HG03575 (cell line): ENCODE results near the gene STIMATE.

Experiments used
- ATAC-seq: cut with Tn5 transposase; IDR thresholded peaks from one replicate; pipeline ENCODE4 v1.9.1; 2021; ENCODE audit not compliant: unreplicated experiment, insufficient number of reproducible peaks, low FRiP score; ENCODE audit errors: extremely low read depth

The STIMATE gene

DNA sequence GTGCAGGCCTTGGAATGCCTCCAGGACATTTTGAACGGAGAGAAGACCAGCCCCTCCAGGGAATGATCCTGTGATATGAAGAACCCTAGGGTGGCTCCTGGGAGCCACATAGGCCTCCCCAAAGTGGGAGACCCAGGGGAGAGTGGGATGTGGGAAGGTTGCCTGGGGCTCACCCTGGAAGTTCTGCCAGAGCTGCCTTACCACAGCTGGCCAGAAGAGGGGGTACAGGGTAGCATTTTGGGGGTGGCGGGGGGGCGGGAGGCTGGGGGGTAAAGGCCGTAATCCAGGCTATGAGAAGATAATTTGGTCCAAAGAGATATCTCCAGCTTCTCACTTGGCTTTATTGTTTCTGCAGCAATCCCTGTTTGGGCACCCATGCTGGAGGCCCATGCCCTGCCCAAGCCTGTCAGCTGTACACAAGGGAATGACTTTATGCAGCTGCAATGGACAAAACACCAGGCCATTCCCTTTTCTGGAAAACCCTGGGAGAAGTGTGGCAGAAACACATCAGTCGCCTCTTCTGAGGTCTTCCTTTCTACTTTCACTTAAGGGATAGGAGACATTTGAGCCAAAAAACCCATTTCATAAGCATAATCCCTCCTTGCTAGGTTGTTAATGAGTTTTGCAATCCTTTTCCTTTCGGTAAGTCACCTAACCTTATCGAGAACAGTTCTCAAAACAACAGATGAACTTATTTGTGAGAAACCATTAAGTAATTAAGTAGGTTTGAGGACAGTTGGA is 51.5 kb downstream of the STIMATE start:
- no peak for ATAC-seq

DNA sequence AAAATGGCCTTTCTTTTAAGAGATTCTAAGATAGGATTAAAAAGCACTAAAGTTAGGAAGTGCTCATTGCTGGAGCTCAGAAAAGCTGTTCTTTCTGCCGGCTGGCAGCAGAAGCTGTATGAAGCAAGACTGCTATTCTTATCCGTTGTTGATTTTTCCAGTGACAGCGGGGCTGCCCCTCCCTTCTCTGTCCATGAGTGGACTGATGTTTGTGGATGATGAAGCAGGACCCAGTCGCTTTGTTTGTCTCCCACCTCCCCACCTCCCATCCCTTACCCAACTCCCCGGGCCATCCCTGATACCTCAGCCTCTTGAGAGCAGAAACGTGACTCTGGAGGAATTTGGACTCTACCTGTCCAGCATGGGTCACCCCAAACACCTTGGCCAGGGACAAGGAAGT is 52.2 kb downstream of the STIMATE start:
- ATAC-seq, result no peak

DNA sequence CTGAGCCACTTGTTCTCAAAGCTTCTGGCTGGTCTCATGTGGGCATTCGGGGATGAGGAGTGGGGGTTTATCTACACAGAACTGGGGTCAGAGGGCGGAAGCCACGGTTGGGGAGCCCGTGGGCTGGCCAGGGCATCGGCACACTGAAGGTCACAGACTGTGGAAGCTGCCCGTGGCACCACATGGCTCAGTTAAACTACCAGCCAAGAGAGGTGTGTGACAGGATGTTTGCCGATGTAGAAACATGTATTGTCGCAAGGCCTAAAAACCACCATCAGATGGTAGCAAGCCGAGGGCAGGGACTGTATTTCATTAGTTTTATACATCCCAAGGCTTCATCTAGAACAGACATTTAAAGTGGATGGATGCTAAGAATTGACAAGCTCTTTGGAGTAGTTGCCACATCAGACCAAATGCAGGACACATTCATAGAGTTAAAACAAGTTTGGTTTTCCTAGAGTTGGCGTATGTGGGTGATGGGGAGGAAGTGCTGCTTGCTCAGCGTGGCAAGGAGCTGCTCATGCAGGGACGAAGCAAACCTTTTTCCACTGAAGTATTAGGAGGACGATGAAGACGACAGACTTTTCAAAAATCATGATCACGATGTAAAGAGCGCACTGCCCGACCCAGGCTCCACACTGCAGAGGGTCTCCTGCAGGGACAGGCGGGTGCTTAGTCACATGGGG is 52.9 kb downstream of the STIMATE start:
- no peak for ATAC-seq

GRCh38 chr3:52843881-52844280 is 53.5 kb downstream of the STIMATE start:
- no peak for ATAC-seq

DNA sequence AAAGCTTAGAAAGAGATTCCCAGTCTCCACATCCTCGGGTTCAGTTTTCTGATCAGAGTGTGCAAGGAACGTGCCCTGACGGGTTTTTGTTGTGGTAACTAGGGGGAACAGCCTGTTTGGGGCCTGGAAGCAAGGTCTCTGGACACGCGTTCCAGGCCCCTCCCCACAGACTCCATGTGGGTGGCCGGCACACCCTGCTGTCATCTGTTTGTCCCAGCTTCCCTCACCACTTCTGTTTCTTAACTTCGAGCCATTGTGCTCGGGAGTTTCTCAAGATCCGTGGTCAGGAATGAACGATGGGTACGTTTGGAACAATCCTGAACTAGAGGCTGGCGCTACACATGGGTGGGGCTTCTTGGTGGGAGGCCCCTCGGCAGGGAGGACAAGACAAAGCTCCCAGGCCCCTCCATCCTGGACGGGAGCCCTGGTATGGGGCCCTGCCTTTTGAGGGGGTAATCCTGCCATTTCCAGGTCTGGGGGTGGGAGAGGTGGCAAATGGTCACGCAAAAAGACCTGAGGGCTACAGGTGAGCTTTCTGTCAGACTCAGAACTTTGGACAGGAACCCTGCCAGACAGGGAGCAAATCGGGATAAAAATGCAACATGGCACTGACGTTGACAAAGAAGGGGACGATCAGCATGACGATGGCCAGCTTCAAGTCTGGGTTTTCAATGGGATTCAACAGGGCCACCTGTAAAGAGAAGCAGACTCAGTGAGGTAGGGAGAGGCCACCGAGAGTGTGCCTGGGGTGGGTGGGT is 54.1 kb downstream of the STIMATE start:
- no peak for ATAC-seq

DNA sequence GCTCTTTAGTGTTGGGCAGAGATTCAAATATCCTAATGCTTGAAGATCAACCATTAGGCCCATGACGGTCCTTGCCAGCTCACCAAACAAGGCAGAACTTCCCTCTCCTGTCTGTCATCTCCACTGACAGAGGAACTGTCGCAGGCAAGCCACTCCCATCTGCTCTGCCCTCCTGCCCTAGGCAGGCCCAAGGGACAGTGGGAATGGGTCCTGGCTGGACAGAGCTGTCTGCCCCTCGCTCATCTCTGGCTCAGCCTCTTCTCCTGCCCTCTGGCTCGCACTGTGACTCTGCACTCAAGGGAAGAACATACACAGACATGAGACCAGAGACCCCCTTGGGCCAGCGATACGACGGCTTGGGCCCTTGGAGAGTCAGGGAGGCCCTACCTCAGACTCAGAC is 54.9 kb downstream of the STIMATE start:
- ATAC-seq, result no peak

GRCh38 chr3:52841981-52842340 is 55.4 kb downstream of the STIMATE start:
- no peak for ATAC-seq

- ATAC-seq, result no peak
Observed at GRCh38 chr3:52841211-52841980, 56.0 kb downstream of the STIMATE start.

DNA sequence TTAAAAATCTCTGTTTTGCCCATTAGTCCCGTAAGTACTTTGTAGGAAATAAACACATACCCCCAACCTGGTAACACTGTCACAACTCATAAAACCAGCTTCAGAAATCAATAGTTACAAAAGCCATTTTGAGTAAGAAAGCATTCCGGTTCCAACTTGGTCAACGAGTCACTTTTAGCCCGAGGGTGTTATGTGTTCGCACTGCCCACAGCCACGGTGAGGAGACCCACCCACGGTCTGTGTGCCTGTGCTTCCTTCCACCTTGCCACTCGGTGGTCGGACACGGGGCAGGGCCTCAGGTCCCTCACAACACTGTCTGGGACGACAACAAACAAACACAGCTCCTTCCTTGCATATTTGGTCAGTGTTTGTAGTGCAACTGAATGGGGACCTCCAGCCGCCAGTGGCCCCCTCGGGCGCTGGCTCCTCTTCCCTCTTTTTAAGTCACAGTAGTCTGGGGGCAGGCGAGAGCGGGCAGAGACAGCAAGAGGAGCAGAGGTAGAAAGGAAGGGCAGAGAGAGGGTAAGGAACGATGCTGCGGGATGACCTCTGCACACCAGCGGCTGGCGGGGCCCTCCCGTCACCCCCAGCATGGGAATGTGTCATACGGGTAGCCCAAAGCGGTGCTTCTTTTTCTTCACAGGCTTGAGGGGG is 57.3 kb downstream of the STIMATE start:
- ATAC-seq, result no peak

- no peak for ATAC-seq
Observed at GRCh38 chr3:52839268-52839575, 58.1 kb downstream of the STIMATE start.

- no peak for ATAC-seq
Observed at GRCh38 chr3:52838561-52839267, 58.6 kb downstream of the STIMATE start.

DNA sequence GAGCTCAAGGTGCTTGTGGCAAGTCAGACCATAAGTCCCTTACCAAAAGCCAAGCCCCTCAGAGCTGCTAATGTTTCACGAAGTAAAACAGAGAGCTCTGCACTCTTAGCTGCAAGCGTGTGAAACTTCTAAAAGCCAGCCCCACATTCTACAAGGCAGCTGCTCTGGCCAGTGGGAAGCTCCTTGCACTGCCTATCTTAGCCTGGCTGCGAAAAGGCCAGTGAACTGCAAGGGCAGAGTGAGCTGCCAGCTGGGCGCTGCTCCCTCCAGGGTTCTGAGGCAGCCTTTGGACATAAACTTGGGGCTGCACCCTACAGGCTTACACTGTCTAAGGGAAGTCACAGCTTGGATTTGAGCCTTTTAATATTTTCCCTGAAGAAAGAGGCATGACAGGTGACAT is 60.4 kb downstream of the STIMATE start:
- ATAC-seq, result no peak

GRCh38 chr3:52836471-52836845 is 60.9 kb downstream of the STIMATE start:
- no peak for ATAC-seq

- no peak for ATAC-seq
Observed at GRCh38 chr3:52835766-52836470, 61.4 kb downstream of the STIMATE start.

DNA sequence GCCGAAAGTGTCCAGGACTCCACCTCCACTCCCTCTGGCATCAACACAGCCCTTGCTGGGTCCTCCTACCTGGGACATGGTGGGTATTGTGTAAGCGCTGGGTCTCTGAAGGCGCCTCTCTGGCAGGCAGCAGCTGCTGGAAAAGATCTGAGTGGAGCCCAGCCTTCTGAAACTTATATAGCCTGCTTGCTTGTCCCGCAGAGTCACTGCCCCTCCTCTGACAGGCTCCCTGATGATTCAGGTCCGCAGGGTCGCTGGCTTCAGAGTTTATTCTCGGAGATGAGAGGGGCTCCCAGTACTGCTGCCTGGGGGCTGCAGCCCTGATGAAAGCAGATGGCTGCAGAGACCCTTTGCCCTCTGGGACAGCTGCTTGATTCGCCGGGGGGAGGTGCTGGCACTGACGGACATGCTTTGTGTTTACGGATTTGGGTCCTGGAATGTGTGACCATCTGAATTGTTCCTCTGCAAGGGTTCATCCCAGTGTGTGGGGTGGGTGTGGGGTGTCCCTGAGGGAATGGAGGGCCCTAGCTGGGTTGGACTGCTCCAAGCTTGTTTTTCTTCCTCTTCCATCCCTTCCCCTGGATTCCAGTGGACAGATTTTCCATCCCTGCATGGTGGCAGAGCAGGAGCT is 62.4 kb downstream of the STIMATE start, which contains the start of gene MUSTN1:
Gene MUSTN1, minus strand, starts transcription at position 149 of the 631 bp plus-strand sequence. Its CDS starts 71 bp downstream, at position 78.
- ATAC-seq, result no peak

GRCh38 chr3:52833202-52833601 is 64.1 kb downstream of the STIMATE start:
- no peak for ATAC-seq

- ATAC-seq, result no peak
Observed at GRCh38 chr3:52831500-52832301, 65.6 kb downstream of the STIMATE start.
